Measurements from ENCODE around the gene CDC34. TPM values are rescaled to one million over a fixed set of nuclear protein-coding genes. Genes with fewer than 3 reads are reported as not detected.

Gene CDC34
- total RNA-seq, 1 experiment from 2014 or later, result 69.6 TPM

DNA sequence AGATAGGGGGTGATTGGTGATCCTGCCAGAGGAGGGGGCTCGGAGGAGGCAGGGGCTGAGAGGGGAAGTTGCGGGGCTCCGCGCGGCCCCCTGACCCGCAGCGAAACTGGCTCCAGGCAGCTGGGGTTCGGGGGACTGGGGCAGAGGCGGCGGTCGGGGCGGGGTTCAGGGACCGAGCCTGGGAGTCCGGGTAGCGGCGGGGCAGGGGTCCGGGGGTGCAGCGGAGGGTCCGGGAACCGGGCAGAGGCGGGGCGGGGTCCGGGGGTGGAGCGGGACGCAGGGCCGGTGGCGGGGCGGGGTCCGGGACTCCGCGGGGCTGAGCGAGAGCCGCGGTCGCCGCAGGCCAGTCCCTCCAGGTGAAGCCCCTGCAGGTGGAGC is 34.1 kb upstream of the CDC34 start:
- no peak for DNase-seq (ENCODE audit: low read depth)

DNA sequence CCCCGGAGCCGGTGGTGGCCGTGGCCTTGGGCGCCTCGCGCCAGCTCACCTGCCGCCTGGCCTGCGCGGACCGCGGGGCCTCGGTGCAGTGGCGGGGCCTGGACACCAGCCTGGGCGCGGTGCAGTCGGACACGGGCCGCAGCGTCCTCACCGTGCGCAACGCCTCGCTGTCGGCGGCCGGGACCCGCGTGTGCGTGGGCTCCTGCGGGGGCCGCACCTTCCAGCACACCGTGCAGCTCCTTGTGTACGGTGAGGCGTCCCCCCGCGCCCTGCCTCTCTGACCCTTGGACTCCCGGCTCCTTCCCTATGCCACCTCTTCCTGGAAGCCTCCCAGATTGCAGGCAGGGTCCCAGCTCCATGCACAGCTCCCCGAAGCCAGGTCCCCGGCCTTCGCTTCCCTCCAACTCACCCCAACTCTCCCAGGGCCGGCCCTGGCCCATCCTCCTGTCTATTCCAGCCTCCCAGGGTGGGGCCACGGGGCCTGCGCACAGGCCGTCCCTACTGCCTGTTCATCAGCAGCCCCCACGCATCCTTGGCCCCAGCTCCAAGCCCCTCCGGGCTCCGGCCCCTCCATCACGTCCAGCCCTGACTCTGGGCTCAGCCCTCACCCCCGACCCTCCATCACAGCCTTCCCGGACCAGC is 33.6 kb upstream of the CDC34 start:
- DNase-seq (ENCODE audit: low read depth), result no peak

DNA sequence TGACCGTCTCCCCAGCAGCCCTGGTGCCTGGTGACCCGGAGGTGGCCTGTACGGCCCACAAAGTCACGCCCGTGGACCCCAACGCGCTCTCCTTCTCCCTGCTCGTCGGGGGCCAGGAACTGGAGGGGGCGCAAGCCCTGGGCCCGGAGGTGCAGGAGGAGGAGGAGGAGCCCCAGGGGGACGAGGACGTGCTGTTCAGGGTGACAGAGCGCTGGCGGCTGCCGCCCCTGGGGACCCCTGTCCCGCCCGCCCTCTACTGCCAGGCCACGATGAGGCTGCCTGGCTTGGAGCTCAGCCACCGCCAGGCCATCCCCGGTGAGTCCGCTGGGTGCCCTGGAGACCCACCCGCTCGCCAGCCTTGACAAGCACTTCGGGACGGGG is 33.1 kb upstream of the CDC34 start:
- no peak for DNase-seq (ENCODE audit: low read depth)

DNA sequence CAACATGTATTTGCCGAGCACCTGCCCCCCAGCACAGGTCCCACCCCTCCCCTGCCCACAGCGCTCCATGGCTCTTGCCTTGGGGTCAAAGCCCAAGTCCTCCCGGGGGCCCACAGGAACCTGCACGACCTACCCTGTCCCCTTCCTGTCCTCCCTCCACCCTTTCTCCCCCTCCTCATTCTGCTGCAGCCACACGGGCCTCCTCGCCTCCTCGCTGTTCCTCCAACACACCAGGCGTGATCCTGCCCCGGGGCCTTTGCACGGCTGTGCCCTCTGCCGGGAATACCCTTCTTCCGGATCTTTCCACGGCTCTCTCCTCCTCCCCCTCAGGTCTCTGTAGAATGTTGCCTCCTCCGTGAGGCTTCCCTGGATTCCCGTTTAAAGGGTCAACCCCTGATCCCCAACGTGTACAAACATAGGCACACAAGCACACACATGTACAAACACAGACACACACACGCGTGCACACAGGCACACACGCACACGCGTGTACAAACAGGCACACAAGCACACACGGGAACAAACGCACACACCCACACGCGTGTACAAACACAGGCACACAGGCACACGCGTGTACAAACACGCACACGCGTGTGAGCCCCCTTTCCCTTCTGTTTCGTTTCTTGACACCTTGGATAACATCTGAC is 32.5 kb upstream of the CDC34 start:
- DNase-seq (ENCODE audit: low read depth), result no peak

DNA sequence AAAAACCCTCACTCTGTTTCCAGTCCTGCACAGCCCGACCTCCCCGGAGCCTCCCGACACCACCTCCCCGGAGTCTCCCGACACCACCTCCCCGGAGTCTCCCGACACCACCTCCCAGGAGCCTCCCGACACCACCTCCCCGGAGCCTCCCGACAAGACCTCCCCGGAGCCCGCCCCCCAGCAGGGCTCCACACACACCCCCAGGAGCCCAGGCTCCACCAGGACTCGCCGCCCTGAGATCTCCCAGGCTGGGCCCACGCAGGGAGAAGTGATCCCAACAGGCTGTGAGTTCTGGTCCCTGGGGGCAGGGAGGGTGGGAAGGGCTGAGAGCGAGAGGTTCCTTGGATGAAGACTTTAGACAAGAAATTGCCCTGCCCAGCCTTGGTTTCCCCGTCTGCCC is 29.9 kb upstream of the CDC34 start:
- DNase-seq (ENCODE audit: low read depth), result no peak

DNA sequence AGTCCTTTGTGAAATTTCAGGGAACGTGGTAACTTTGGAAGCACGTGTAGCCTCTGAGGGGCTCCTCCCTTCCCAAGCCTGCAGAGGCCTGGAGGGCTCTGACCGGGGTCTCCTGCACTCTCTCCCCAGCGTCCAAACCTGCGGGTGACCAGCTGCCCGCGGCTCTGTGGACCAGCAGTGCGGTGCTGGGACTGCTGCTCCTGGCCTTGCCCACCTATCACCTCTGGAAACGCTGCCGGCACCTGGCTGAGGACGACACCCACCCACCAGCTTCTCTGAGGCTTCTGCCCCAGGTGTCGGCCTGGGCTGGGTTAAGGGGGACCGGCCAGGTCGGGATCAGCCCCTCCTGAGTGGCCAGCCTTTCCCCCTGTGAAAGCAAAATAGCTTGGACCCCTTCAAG is 26.9 kb upstream of the CDC34 start:
- no peak for DNase-seq (ENCODE audit: low read depth)

DNA sequence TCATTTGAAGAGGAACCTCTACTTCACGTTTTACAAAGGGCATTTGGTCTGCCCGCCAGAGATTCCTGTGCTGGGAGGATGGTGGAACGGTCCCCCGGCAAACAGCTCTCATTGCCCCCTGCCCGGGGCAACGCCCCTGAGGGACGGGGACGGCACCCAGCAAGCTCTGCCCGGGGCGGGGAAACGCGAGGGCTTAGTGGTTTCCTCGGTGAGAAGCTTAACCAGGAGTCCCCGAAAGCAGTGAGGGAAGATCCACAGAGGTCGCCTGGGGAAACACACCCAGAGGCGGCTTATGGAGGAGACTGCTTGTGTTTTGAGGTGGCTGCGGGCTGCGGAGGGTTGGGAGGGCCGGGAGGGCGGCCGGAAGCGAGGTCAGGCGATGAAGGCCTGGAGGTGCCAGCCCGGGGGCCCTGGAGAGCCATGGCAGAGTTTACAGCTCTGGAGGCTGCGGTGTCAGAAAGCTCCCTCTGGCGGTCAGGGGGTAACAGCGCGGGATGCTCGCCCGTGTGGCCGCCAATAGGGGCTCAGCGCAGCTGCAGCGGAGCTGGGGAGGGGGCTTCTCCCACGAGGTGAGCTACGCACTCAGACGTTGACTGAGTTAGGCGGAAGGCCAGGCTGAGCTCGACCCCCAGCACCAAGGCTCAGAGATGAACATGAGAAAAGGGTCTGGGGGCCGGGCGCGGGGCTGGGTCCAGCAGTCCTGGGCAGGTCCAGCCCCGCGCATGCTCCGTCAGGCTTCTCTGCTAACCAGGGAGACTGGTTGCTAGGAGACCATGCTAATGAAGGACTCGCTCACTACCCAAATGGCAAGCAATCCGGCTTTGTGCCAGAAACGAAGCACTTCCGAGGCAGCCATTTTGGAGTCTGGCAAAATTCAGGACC is 24.9 kb upstream of the CDC34 start:
- peak; percentile 84 for DNase-seq (ENCODE audit: low read depth)

DNA sequence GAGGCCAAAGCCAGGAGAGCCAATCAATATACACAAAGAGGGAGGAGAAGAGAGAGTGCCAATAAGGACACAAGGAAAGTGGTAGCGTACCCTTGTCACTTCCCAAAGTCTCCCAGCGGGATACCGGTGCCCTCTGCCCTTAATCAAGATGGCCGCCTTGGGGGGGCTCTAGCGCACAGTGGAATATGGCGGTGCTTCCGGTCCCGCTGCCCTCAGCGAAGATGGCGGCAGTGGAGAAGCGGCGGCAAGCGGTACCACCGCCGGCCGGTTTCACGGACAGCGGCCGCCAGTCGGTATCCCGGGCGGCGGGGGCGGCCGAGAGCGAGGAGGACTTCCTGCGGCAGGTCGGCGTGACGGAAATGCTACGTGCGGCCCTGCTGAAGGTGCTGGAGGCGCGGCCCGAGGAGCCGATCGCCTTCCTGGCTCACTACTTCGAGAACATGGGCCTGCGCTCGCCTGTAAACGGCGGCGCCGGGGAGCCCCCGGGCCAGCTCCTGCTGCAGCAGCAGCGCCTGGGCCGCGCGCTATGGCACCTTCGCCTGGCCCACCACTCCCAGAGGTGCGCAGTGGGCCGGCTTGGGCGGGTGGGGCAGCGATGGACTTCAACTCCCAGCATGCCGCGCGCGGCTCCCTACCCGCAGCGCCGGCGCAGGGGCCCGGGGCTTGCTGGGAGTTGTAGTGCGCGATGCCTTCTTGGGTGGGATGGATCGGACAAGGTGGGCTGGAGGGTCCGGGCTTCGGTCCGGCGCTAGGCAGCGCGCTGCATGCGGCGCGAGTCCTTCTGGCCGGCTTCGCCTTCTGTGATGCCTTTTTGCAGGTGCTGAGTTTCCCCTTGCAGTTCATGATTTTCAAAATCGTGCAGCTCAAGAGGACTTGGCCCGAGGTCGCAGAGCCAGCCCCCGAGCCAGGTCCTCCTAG is 24.0 kb upstream of the CDC34 start, which contains the start of gene TPGS1:
TPGS1 (plus strand) TSS at position 212 of the 918 bp plus-strand sequence; CDS start at position 222, 10 bp downstream.
- peak; percentile 100 for DNase-seq (ENCODE audit: low read depth)

DNA sequence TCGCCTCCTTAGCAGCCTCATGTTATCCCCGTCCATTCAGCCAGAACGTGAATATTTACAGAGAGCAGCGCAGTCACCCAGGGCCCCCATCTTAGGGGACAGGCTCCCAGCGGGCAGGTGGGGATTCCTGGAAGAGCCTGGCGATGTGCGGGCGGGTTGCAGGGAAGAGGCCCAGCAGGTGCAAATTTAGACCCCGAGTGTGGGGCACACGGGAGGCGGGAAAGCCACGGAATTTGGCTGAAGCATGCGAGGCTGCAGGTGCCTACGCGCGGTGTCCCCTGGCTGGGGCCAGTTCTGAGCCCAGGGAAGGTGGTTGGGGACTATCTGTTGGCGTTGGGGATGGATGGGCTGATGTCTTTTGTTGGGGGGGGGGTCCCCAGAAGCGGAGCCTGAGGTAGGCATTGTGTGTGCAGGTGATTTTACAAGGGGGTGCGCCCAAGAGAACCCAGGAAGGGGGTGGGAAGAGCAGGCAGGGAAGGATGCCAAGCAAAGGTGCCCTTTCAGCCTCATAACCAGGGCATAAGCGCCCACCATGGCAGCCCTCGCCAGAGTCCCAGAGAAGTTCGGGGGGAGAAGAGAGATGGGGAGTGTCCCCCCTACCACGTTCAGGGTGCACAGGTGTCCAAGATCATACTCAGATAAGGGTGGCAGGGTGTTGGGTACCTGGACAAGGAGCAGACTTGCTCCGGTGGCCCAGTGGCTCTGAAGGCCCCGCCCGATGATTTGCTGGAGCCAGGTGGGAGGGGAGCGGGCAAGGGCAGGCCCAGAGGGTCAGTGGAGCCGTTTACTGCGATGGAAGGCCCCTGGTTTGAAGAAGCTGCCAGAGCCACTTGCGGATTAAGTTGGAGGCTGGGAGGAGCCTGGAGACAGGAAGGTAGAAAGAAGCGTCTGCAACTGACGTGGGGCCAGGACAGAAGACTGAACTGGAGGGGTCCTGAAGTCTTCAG is 23.1 kb upstream of the CDC34 start:
- DNase-seq (ENCODE audit: low read depth), result no peak

DNA sequence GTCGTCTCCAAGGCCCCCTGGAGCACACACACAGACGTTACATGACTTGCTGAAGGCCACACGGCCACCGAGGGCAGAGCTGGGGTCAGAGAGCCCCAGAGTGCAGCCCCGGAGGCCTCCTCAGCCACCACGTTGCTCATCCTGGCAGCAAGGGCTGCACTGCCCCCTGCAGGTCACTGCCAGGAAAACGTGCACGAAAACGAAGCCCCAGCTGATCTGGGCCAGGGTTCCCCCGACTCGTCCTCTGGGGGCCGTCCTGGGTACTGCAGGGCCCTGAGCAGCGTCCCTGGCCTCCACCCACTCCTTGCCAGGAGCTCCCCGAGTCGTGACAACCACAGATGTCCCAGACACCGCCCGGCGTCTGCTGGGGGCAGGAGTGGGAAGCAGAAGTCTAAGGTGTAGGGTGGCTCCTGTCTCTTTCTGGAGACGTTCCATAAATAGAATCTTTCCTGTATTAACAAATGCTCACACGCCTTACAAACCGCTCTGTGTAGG is 20.9 kb upstream of the CDC34 start:
- DNase-seq (ENCODE audit: low read depth), result peak; percentile 74

DNA sequence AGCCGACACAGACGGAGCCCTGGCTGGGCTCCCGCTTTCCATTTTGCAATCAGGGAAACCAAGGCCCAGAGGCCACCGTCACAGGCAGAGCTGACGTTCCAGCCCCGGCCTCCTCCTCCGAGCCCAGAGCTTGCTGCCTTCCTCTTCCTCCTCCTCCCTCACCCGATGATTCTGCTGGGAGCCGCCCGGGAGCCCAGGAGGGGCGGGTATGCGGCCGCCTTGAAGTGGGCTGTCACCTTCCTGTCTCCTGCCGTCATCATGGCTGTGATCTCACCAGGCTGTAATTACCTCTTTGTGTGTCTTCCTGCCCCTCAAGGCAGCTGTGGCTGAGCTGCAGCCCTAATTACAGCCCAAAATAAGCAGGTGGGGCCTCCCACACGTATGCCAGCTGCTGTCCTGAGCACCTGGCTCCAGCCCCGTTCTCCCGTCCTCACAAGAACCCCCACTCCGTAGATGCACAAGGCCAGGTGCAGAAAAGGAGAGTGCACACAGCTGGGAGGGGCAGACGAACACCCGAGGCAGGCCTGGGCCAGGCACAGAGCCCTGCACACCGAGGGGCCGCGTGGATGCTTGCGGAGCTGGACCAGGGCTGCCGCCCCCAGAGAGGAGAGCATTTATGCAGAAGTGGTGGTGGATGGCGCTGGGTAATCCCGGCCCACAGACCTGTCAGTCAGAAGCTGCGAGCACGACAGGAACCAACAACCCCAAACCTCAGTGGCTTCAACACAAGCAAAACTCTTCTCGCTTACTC is 20.3 kb upstream of the CDC34 start:
- DNase-seq (ENCODE audit: low read depth), result no peak

DNA sequence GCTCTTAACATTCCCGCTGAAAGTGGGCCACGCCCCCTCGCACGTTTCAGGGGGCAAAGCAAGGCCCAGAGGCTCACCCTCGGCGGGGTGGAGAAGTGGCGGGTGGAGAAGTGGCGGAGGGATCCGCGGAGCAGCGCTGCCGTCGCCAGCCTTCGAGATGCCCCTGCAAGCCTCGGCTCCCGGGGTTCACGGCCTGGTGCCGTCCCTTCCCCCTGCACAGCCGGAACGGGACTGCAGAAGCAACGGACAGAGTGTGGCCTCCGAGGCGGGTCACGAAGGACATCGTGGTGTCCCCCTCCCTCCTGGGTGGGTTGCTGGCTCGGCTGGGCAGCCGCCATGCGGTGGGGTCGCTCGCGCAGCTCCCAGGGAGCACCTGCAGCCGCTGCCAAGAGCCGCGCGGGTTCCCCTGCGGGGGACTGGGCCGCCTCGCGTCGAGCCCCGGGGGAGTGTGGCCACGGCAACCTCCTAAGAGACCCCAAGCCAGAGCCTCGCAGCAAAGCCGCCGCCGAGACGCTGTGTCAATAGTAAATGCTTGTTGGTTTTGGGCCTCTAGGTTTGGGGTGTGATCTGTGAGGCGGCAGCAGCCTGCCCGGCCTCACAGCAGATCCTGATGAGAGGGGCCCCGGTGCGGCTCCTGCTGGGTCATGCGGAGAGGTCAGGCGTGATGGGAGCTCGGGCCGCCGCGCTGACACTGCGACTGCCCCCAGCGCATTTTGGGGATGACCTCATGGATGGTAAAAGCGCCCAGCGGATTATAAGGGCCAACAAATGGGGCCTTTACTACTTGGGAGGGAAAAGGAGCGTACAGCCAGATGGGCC is 18.8 kb upstream of the CDC34 start:
- no peak for DNase-seq (ENCODE audit: low read depth)

DNA sequence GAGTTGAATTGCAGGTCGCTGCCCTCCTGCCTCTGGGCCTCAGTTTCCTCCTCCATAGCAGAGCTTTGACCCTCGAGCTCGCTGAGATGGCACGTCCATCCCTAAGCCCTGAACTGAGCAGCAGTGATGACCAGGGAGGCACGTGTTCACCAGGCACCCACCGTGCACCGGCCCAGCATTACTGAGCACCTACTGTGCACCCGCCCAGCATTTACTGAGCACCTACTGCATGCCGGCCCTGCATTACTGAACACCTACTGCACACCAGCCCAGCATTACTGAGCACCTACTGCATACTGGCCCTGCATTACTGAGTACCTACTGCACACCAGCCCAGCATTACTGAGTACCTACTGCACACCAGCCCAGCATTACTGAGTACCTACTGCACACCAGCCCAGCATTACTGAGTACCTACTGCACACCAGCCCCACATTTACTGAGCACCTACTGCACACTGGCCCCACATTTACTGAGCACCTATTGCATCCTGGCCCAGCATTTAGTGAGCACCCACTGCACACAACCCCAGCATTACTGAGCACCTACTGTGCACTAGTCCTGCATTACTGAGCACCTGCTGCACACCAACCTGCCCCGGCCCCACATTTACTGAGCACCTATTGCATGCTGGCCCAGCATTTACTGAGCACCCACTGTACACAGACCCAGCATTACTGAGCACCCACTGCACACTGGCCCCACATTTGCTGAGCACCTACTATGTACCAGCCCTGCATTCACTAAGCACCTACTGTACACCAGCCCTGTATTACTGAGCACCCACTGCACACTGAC is 18.0 kb upstream of the CDC34 start:
- DNase-seq (ENCODE audit: low read depth), result no peak

DNA sequence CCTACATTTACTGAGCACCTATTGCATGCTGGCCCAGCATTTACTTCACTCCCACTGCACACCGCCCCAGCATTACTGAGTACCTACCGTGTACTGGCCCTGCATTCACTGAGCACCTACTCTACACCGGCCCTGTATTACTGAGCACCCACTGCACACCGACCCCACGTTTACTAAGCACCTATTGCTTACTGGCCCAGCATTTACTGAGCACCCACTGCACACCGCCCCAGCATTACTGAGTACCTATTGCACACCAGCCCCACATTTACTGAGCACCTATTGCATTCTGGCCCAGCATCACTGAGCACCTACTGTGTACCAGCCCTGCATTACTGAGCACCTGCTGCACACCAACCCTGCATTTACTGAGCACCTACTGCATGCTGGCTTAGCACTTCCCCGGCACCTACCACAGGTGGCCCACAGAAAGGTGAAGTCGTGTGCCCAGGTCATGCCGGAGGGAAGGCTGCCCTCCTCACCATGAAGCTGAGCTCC is 17.3 kb upstream of the CDC34 start:
- no peak for DNase-seq (ENCODE audit: low read depth)

DNA sequence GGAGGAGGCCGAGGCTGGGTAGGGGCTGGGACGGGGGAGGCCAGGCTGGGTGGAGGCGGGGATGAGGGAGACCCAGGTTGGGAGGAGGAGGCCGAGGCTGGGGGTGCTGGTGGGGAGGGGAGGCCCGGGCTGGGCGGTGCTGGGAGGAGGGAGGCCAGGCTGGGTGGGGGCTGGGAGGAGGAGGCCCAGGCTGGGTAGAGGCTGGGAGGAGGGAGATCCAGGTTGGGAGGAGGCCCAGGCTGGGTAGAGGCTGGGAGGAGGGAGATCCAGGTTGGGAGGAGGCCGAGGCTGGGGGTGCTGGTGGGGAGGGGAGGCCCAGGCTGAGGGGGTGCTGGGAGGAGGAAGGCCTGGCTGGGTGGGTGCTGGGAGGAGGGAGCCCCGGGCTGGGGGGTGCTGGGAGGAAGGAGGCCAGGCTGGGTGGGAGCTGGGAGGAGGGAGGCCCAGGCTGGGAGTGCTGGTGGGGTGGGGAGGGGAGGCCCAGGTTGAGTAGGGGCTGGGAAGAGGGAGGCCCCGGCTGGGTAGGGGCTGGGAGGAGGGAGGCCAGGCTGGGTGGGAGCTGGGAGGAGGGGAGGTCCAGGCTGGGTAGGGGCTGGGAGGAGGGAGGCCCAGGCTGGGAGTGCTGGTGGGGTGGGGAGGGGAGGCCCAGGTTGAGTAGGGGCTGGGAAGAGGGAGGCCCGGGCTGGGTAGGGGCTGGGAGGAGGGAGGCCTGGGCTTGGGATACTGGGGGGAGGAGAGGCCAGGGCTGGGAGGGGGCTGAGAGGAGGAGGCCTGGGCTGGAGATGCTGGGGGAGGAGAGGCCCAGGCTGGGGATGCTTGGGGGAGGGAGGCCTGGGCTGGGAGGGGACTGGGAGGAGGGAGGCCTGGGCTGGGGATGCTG is 13.6 kb upstream of the CDC34 start:
- no peak for DNase-seq (ENCODE audit: low read depth)

DNA sequence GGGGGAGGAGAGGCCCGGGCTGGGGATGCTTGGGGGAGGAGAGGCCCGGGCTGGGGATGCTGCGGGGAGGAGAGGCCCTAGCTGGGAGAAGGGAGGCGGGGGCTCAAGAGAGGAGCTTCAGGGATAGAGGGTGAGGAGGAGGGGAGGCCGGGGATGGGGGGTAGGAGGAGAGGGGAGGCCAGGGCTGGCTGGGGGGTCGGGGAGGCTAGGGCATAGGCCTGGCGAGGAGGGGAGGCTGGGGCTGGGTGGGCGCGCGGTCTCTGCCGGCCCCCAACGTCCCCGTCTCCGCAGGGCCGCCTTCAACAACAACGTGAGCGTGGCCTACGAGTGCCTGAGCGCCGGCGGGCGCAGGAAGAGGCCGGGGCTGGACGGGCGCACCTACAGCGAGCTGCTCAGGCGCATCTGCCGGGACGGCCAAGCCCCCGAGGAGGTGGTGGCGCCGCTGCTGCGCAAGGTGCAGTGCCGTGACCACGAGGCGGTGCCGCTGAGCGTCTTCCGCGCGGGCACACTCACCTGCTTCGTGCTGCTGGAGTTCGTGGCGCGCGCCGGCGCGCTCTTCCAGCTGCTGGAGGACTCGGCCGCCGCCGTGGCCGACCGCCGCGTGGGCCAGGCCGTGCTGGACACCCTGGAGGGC is 12.8 kb upstream of the CDC34 start:
- DNase-seq (ENCODE audit: low read depth), result no peak
